Body of pancreas (tissue), 4 donors: Measurements from ENCODE around the gene DCT.

Experiments used
- POLR2A ChIP-seq, 3 donors: fragments of 450-650 bp; IDR thresholded peaks; one replicate each; pipeline ENCODE4 v1.6.1; 2016; ENCODE audit warnings: antibody characterized with exemption in 3 of 3, mild to moderate bottlenecking in 2 of 3
- TF ChIP-seq, protein P1 (sequence below), 7 experiments: fragments of 450-650 bp in 4 of 7; fragments of 200-600 bp in 3 of 7; sonication (generic) in 3 of 7; IDR thresholded peaks; one replicate each; pipeline ENCODE4 v1.5.1; 2016 to 2019; ENCODE audit warnings: antibody characterized with exemption in 7 of 7

DNA sequence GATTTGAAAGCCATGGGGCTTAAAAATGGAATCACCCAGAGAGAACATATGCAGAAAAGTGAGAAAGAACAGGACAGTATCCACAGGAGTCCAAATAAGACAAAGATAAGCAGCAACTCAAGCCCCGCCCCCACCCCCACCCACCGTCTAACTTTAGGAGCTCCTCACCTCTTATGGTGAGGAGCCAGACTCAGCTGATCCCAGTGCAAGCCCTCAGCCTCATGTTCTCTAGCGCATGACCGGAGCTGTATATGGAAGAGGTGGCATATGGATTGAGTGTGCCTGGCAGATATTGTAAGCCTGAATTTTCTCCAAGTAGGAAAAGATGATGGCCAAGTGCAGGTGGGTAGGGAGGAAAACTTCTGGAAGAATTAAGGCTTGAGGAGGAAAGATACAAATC is 36.4 kb upstream of the DCT start:
- TF ChIP-seq, protein P1, sequence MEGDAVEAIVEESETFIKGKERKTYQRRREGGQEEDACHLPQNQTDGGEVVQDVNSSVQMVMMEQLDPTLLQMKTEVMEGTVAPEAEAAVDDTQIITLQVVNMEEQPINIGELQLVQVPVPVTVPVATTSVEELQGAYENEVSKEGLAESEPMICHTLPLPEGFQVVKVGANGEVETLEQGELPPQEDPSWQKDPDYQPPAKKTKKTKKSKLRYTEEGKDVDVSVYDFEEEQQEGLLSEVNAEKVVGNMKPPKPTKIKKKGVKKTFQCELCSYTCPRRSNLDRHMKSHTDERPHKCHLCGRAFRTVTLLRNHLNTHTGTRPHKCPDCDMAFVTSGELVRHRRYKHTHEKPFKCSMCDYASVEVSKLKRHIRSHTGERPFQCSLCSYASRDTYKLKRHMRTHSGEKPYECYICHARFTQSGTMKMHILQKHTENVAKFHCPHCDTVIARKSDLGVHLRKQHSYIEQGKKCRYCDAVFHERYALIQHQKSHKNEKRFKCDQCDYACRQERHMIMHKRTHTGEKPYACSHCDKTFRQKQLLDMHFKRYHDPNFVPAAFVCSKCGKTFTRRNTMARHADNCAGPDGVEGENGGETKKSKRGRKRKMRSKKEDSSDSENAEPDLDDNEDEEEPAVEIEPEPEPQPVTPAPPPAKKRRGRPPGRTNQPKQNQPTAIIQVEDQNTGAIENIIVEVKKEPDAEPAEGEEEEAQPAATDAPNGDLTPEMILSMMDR (IDR thresholded peaks at IDR 0.05): no peak
- no peak for TF ChIP-seq POLR2A (IDR thresholded peaks at IDR 0.05)
